Thoracic aorta (tissue), 2 donors: Measurements from ENCODE around the gene DNAJB12. TPM values are rescaled to one million over a fixed set of nuclear protein-coding genes. Genes with fewer than 3 reads are reported as not detected.
"Not testable (repeated sequence)": the region's sequence is repeated elsewhere in the genome, so short reads cannot be mapped to it uniquely, and the experiment has no call there.

ENCODE experiments used
- ATAC-seq: fragments of 150-250 bp; one replicate; pipeline ENCODE4 v1.8.0; 2017; ENCODE audit warnings: low read depth; ENCODE audit not compliant: insufficient number of reproducible peaks, low FRiP score
- DNase-seq: peaks from one replicate; pipeline ENCODE4 v3.0.0-alpha.2; 2020; ENCODE audit warnings: low spot score
- H3K27ac ChIP-seq, 2 donors: fragments of 200-600 bp; sonication (generic); 1 replicate in 1 of 2; 2 replicates in 1 of 2; pipeline ENCODE4 v1.5.1; 2016; ENCODE audit warnings: mild to moderate bottlenecking in 2 of 2, moderate library complexity in 2 of 2
- H3K27me3 ChIP-seq: fragments of 200-600 bp; sonication (generic); replicated peaks from 2 replicates; pipeline ENCODE4 v1.6.0; 2016; ENCODE audit warnings: mild to moderate bottlenecking; ENCODE audit not compliant: insufficient read depth
- H3K36me3 ChIP-seq: fragments of 200-600 bp; sonication (generic); one replicate; pipeline ENCODE4 v1.5.1; 2016
- H3K4me1 ChIP-seq, 2 donors: fragments of 200-600 bp; sonication (generic); 1 replicate in 1 of 2; 2 replicates in 1 of 2; pipeline versions ENCODE4 v1.5.1 to v1.6.0; 2016; ENCODE audit warnings: low read depth in 2 of 2, mild to moderate bottlenecking in 1 of 2; ENCODE audit not compliant: control insufficient read depth in 1 of 2
- H3K4me3 ChIP-seq: fragments of 200-600 bp; sonication (generic); 2 replicates; pipeline ENCODE4 v1.5.1; 2016; ENCODE audit warnings: mild to moderate bottlenecking
- H3K9me3 ChIP-seq: fragments of 200-600 bp; sonication (generic); 2 replicates; pipeline ENCODE4 v1.5.1; 2016
- CTCF ChIP-seq: fragments of 200-600 bp; sonication (generic); IDR thresholded peaks from one replicate; pipeline ENCODE4 v1.5.1; 2019; ENCODE audit warnings: antibody characterized with exemption
- total RNA-seq, 2 donors: library from RNA; depleted of rRNA; stranded (reverse); fragments of >200 nt; gene quantifications; one replicate each; pipeline versions ENCODE4 v1.1.0 to v1.2.3, GENCODE V29; 2016

DNAJB12 gene
- total RNA-seq = 10 to 100 TPM; 33.3 to 39.5 TPM

GRCh38 chr10:72354356-72355213, at the start of gene DNAJB12:
Gene DNAJB12, minus strand, starts transcription at chr10:72354919. Its CDS starts 22 bp downstream, at chr10:72354897.
- DNase-seq = peak; percentile 57
- peak; percentile 88 for ATAC-seq
- H3K9me3 ChIP-seq = no peaks in the 10 kb centered on the region
- peak within 1 kb of the TSS; percentile 95 to 98 for H3K27ac ChIP-seq
- peaks cover 4% of the 10 kb centered on the region for H3K36me3 ChIP-seq
- H3K4me3 ChIP-seq = peak within 1 kb of the TSS; percentile 86
- no peak for TF ChIP-seq CTCF
- H3K27me3 ChIP-seq = no peaks in the 10 kb centered on the region
- H3K4me1 ChIP-seq = peaks cover 10 to 39% of the 10 kb centered on the region in 2 donors

- H3K27ac ChIP-seq, DNase-seq, H3K36me3 ChIP-seq, ATAC-seq, H3K4me3 ChIP-seq, H3K4me1 ChIP-seq, H3K27me3 ChIP-seq, H3K9me3 ChIP-seq: not testable (repeated sequence)
These were observed 40.9 kb upstream of the DNAJB12 start for GRCh38 chr10:72395581-72395980.

- no peak for TF ChIP-seq CTCF
- no peaks in the 10 kb centered on the region for H3K36me3 ChIP-seq
- H3K9me3 ChIP-seq = no peaks in the 10 kb centered on the region
- no peak overlapping the region for H3K4me3 ChIP-seq
- no peaks in the 10 kb centered on the region for H3K27me3 ChIP-seq
- H3K4me1 ChIP-seq = no peaks in the 10 kb centered on the region
- no peak overlapping the region for H3K27ac ChIP-seq
- ATAC-seq (no peak), DNase-seq (no peak)
These were observed 37.9 kb upstream of the DNAJB12 start for GRCh38 chr10:72392571-72392970.

GRCh38 chr10:72390764-72391163, 36.0 kb upstream of the DNAJB12 start:
- ATAC-seq = no peak
- Histone ChIP-seq H3K27me3 (no peaks in the 10 kb centered on the region), H3K36me3 (no peaks in the 10 kb centered on the region), H3K4me1 (no peaks in the 10 kb centered on the region), H3K9me3 (no peaks in the 10 kb centered on the region), H3K4me3 (no peak overlapping the region), H3K27ac (no peak overlapping the region)
- no peak for TF ChIP-seq CTCF
- DNase-seq = no peak

GRCh38 chr10:72389716-72390115, 35.0 kb upstream of the DNAJB12 start:
- ATAC-seq = no peak
- H3K9me3 ChIP-seq = no peaks in the 10 kb centered on the region
- DNase-seq = no peak
- no peak for TF ChIP-seq CTCF
- no peak overlapping the region for H3K4me3 ChIP-seq
- H3K4me1 ChIP-seq = no peaks in the 10 kb centered on the region
- H3K36me3 ChIP-seq = no peaks in the 10 kb centered on the region
- H3K27me3 ChIP-seq = no peaks in the 10 kb centered on the region
- no peak overlapping the region for H3K27ac ChIP-seq
